ENCODE measurements around the gene TTLL5.

TTLL5 gene

DNA sequence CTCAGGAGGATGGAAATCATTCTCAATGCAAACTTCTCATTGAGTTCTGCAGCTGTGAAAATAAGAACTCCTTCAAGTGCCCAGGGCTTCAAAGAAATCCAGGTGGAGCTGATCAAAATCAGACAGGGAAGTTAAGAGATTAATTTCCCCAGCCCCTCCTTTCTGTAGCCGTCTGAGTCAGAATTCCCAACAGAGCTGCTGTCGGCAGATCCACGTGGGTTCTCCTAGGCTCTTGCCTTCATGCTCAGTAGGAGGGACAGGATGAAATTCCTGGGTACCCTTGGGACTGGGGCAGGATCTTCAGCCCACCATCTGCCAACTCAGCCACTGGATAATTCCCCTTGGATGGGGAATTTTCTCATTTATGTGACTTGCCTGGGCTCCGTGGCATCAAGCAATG, 307.4 kb downstream of the TTLL5 start:
- no peak overlapping the region for H3K27ac ChIP-seq

DNA sequence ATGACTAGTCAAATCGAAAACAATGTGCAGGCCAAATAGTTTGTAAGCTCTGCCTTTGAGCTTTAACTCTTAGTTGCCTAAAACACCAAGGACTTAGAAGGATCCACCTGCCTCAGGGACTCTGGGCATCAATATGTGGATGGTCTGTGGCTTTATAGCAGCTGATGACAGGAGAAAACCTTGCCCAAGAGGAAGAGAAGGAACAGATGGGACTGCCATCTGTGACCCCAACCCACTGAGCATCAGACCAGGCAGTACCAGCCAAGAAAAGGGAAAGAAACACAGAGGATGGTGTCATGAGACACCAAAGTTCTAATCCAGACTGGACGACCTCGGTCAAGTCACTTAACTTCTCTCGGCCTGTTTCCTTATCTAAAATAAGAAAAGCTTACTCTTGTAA, 308.1 kb downstream of the TTLL5 start:
- no peak overlapping the region for H3K27ac ChIP-seq
- TF ChIP-seq, protein P1, sequence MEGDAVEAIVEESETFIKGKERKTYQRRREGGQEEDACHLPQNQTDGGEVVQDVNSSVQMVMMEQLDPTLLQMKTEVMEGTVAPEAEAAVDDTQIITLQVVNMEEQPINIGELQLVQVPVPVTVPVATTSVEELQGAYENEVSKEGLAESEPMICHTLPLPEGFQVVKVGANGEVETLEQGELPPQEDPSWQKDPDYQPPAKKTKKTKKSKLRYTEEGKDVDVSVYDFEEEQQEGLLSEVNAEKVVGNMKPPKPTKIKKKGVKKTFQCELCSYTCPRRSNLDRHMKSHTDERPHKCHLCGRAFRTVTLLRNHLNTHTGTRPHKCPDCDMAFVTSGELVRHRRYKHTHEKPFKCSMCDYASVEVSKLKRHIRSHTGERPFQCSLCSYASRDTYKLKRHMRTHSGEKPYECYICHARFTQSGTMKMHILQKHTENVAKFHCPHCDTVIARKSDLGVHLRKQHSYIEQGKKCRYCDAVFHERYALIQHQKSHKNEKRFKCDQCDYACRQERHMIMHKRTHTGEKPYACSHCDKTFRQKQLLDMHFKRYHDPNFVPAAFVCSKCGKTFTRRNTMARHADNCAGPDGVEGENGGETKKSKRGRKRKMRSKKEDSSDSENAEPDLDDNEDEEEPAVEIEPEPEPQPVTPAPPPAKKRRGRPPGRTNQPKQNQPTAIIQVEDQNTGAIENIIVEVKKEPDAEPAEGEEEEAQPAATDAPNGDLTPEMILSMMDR (conservative IDR thresholded peaks at IDR 0.05) = no peak

More for the DNA sequence above, 307.4 kb downstream of the TTLL5 start:
- TF ChIP-seq, protein P1 (conservative IDR thresholded peaks at IDR 0.05) = no peak

DNA sequence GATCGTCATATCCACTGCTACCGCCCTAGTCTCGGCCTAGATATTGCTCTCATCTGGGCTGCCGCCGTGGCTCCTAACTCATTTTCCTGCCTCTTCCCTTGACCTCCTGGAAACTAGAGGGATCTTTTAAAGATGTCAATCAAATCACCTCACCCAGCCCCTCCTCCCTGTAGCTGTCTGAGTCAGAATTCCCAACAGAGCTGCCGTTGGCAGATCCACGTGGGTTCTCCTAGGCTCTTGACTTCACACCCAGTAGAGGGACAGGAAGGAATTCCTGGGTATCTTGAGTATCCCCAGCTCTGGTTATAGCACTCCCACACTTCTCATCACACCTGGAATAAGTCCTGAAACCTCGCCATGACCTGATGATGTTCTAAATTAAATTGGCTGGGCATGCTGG, 308.8 kb downstream of the TTLL5 start:
- no peak overlapping the region for H3K27ac ChIP-seq
- TF ChIP-seq, protein P1 (conservative IDR thresholded peaks at IDR 0.05) = no peak

DNA sequence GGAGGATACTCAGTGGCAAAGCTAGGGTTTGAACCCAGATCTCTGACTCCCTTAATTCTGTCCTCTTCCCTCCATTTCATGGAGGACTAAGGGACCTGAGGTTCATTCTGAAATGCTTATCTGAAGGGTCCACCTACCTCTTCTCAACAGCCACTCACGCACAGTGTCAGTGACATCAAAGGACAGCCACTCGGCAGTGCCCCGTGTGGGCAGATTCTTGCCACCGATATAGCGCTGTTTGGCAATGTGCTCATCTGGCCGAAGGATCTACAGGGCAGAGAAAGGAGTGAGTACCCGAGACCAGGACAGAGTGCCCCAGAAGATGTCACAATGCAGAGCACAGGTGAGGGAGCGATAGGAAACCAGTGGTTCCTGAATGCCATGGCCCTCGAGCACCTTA, 309.9 kb downstream of the TTLL5 start:
- TF ChIP-seq, protein P1 (conservative IDR thresholded peaks at IDR 0.05) = no peak
- no peak overlapping the region for H3K27ac ChIP-seq

DNA sequence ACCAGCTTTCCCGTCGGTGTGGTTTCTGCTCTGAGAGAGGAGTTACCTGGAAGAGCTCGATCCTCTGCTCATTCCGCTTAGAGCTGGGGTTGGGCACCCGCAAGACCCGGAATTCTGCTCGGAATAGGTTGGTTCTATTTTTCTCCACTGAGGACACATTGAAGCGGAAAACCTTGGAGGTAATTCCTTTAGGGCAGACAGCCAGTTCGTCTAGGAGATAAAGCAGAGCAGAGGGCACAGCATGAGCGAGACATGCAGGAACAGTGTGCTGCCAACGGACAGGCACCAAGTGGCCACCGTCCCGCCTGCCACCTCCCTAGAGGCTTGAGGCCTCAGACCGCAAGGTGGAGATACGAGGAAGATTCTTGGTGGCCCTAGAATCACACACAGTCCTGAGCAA, 310.5 kb downstream of the TTLL5 start:
- H3K27ac ChIP-seq = no peak overlapping the region
- TF ChIP-seq, protein P1 (conservative IDR thresholded peaks at IDR 0.05) = no peak

DNA sequence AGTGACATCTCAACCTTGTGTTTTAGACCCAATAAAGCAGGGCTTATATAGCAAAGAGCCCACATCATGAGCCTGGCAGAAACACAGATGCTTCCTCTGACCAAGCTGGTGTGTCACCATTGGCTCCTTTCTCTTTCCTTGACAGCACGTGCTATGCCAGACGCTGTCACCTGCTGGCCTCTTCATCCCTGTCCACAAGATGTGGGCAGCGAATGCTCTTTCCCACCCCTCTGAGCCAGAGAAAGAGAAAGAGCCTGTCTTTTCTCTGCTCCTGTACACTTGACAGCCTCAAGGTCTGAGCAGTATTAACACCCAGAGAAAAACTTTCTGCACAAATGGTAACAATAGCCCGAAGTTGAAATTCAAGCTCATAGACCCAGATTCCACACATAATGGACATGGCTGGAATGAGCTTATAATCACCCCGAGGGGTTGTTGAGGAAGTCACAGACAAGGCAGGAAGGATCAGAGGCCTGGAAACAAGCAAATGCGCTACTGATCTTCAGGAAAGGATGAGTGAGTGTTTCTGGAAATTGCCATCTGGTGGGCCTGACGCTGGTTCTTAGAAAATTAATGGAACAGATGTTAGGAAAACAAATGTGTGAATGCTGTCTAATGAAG, 311.9 kb downstream of the TTLL5 start:
- TF ChIP-seq, protein P1 (conservative IDR thresholded peaks at IDR 0.05) = no peak
- no peak overlapping the region for H3K27ac ChIP-seq

DNA sequence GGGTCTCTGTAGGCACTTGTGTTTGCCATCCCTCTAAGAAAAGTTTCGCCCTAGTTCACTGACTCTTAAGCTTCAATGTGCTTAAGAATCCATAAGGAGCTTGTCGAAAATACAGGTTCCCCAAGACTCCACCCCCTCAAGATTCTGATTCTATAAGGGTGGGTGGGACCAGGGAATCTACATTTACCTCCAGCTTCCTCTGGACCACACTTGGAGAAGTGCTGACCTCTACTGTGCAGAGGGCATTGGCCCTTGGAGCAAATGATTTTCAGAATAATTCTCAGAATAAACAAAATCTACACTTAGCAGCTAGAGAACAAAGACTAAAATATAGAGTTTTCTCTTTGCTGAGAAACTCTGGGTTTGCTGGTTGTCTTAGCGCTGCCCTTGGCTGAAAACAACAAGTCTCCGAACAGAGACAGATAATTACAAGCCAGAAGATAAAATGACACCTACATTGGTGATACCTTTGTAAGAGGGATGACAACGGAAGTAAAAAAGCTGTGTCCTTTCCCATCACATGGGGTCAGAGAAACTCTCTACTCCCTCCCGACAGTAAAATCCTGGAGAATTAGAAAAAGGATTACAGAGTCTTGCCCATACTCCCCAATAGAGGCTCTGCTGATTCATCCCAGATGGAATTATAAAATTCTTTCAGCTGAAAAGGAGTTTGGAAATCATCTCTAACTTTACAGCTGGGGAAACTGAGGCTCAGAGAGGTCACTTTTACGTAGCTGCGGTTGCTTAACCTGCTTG, 316.0 kb downstream of the TTLL5 start:
- no peak overlapping the region for H3K27ac ChIP-seq
- TF ChIP-seq, protein P1 (conservative IDR thresholded peaks at IDR 0.05) = no peak

Measured in VCaP (cell line).